Mesendoderm (in vitro differentiated cells): ENCODE data around the gene KIF2A.

Experiments used
- DNase-seq: peaks from one replicate; pipeline ENCODE4 v3.0.0; 2013
- H2AK5ac ChIP-seq: 2 replicates; pipeline ENCODE4 v1.6.1; 2013; ENCODE audit warnings: low read length, inconsistent platforms
- H2BK120ac ChIP-seq: 2 replicates; pipeline ENCODE4 v1.6.1; 2013; ENCODE audit warnings: low read depth, mild to moderate bottlenecking, low read length, moderate library complexity, mixed read lengths
- H2BK15ac ChIP-seq: replicated peaks from 2 replicates; pipeline ENCODE4 v1.6.1; 2013; ENCODE audit warnings: low read depth, mild to moderate bottlenecking, moderate library complexity
- H2BK5ac ChIP-seq: 2 replicates; pipeline ENCODE4 v1.6.1; 2013; ENCODE audit warnings: low read length, inconsistent platforms
- H3K18ac ChIP-seq: 2 replicates; pipeline ENCODE4 v1.6.1; 2013; ENCODE audit warnings: mild to moderate bottlenecking, low read length, mixed read lengths
- H3K23ac ChIP-seq: one replicate; pipeline ENCODE4 v1.6.1; 2013; ENCODE audit warnings: low read length
- H3K27ac ChIP-seq: 2 replicates; pipeline ENCODE4 v1.5.1; 2013; ENCODE audit warnings: low read depth, mild to moderate bottlenecking, inconsistent platforms, low read length, moderate library complexity
- H3K27me3 ChIP-seq: 2 replicates; pipeline ENCODE4 v1.6.1; 2013; ENCODE audit warnings: low read length, control low read depth, mild to moderate bottlenecking, inconsistent platforms; ENCODE audit not compliant: insufficient read depth, poor library complexity
- H3K36me3 ChIP-seq: 2 replicates; pipeline ENCODE4 v1.6.1; 2013; ENCODE audit warnings: low read length, inconsistent platforms; ENCODE audit not compliant: control insufficient read depth, insufficient read depth
- H3K4ac ChIP-seq: one replicate; pipeline ENCODE4 v1.6.1; 2013; ENCODE audit warnings: low read depth, mild to moderate bottlenecking, low read length, moderate library complexity
- H3K4me1 ChIP-seq: 2 replicates; pipeline ENCODE4 v1.6.1; 2013; ENCODE audit warnings: low read depth, low read length, inconsistent platforms; ENCODE audit not compliant: control insufficient read depth
- H3K4me2 ChIP-seq: 2 replicates; pipeline ENCODE4 v1.6.1; 2013; ENCODE audit warnings: low read length
- H3K4me3 ChIP-seq: 2 replicates; pipeline ENCODE4 v1.5.1; 2013; ENCODE audit warnings: mild to moderate bottlenecking, low read length
- H3K56ac ChIP-seq: one replicate; pipeline ENCODE4 v1.6.1; 2013; ENCODE audit warnings: low read length
- H3K79me1 ChIP-seq: 2 replicates; pipeline ENCODE4 v1.6.1; 2013; ENCODE audit warnings: low read length, inconsistent platforms
- H3K79me2 ChIP-seq: 2 replicates; pipeline ENCODE4 v1.6.1; 2013; ENCODE audit warnings: mild to moderate bottlenecking, low read length; ENCODE audit not compliant: control insufficient read depth, insufficient read depth
- H3K9ac ChIP-seq: 2 replicates; pipeline ENCODE4 v1.6.1; 2013; ENCODE audit warnings: low read length, inconsistent platforms
- H4K5ac ChIP-seq: one replicate; pipeline ENCODE4 v1.6.1; 2013; ENCODE audit warnings: low read length
- H4K8ac ChIP-seq: one replicate; pipeline ENCODE4 v1.6.1; 2013; ENCODE audit warnings: low read depth, mild to moderate bottlenecking, control low read depth, low read length, moderate library complexity
- WGBS: extraction: QIAGEN DNeasy Blood & Tissue Kit; methylation state at CpG from one replicate; pipeline ENCODE4 v1.1.7; 2013; ENCODE audit warnings: low lambda C conversion rate, missing lambda C conversion rate; ENCODE audit not compliant: insufficient coverage; ENCODE audit errors: extremely low coverage; 5-methylcytosine and 5-hydroxymethylcytosine counted together

KIF2A gene

DNA sequence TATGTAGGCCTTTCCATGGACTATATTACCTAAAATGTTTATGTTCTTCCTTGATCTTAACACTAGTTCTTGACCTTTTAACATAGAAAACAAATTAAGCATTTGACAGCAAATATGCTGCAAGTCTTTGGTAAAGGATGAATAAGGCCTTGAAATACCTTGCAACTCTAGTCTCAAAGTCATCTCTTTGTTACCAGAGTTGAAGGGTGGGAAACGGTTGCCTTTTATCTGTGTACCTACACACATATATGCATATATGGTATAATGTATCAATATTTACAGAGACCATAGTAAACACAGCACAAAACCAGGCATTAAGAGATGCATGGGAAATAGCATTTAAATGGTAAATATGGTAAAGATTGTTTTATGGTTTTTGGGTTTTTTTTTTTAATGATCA lies 16.5 kb downstream of the KIF2A start:
- Histone ChIP-seq H3K27me3 (no peaks in the 10 kb centered on the region), H2BK5ac (no peak overlapping the region), H2AK5ac (no peak overlapping the region), H2BK120ac (no peak overlapping the region), H3K4me3 (no peak overlapping the region), H3K23ac (no peak overlapping the region), H2BK15ac (no peak overlapping the region), H3K9ac (no peak overlapping the region), H3K56ac (no peak overlapping the region), H4K5ac (no peak overlapping the region), H3K18ac (no peak overlapping the region), H3K4me2 (no peak overlapping the region), H4K8ac (no peak overlapping the region), H3K4ac (no peak overlapping the region), H3K79me2 (peaks cover 59% of the 10 kb centered on the region), H3K36me3 (no peaks in the 10 kb centered on the region), H3K4me1 (peaks cover 2% of the 10 kb centered on the region), H3K79me1 (peaks cover 14% of the 10 kb centered on the region), H3K27ac (no peak overlapping the region)
- no peak for DNase-seq
- no CpG with 5 or more reads among the region's 1 CpG for WGBS

DNA sequence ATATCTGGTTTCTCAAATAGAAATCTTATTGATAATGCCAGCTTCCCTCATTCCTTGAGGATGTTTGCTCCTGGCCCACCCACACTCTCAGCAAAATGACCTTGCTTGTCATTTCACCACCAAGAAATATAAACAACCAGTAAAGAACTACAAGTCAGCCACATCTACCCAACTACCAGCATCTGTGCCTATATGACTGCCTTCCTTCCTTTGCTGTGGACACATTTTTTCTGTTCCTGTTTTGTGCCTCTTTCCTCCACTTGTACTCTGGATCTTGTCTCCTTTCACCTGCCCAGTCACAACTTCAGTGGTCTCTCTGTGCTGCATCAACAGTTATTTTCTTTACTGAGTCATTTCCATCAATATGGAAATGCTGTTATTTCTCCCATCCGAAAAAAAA lies 20.3 kb downstream of the KIF2A start:
- Histone ChIP-seq H3K4me1 (peaks cover 2% of the 10 kb centered on the region), H4K8ac (no peak overlapping the region), H3K4me3 (no peak overlapping the region), H3K36me3 (no peaks in the 10 kb centered on the region), H2BK5ac (no peak overlapping the region), H3K9ac (no peak overlapping the region), H2AK5ac (no peak overlapping the region), H3K18ac (no peak overlapping the region), H3K79me1 (peaks cover 15% of the 10 kb centered on the region), H3K4ac (no peak overlapping the region), H2BK15ac (no peak overlapping the region), H3K56ac (no peak overlapping the region), H3K23ac (no peak overlapping the region), H3K27ac (no peak overlapping the region), H4K5ac (no peak overlapping the region), H3K27me3 (no peaks in the 10 kb centered on the region), H3K79me2 (peaks cover 58% of the 10 kb centered on the region), H3K4me2 (no peak overlapping the region), H2BK120ac (no peak overlapping the region)
- no CpG with 5 or more reads among the region's 1 CpG for WGBS
- DNase-seq = no peak

DNA sequence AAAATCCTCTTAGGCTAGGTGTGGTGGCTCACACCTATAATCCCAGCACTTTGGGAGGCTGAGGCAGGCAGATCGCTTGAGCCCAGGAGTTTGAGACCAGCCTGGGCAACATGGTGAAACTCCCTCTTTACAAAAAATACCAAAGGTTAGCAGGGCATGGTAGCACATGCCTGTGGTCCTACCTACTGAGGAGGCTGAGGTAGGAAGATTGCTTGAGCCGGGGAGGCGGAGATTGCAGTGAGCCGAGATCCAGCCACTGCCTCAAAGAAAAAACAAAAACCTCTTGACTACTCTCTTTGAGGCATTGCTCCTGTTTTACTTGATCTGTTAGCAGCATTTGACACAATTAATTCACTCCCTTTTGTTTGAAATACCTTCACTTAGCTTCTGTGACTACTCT lies 20.7 kb downstream of the KIF2A start:
- no peak overlapping the region for H2AK5ac ChIP-seq
- H2BK120ac ChIP-seq = no peak overlapping the region
- H3K79me1 ChIP-seq = peaks cover 14% of the 10 kb centered on the region
- H3K4me3 ChIP-seq = no peak overlapping the region
- WGBS = no CpG with 5 or more reads among the region's 4 CpGs
- no peak overlapping the region for H2BK15ac ChIP-seq
- H3K9ac ChIP-seq = no peak overlapping the region
- DNase-seq = peak; percentile 24
- H3K79me2 ChIP-seq = peaks cover 55% of the 10 kb centered on the region
- no peaks in the 10 kb centered on the region for H3K36me3 ChIP-seq
- H3K4me1 ChIP-seq = peaks cover 2% of the 10 kb centered on the region
- H3K4me2 ChIP-seq = no peak overlapping the region
- H2BK5ac ChIP-seq = no peak overlapping the region
- H3K18ac ChIP-seq = no peak overlapping the region
- H4K8ac ChIP-seq = no peak overlapping the region
- H3K23ac ChIP-seq = no peak overlapping the region
- H3K27ac ChIP-seq = no peak overlapping the region
- no peak overlapping the region for H3K4ac ChIP-seq
- no peak overlapping the region for H3K56ac ChIP-seq
- no peaks in the 10 kb centered on the region for H3K27me3 ChIP-seq
- H4K5ac ChIP-seq = no peak overlapping the region

DNA sequence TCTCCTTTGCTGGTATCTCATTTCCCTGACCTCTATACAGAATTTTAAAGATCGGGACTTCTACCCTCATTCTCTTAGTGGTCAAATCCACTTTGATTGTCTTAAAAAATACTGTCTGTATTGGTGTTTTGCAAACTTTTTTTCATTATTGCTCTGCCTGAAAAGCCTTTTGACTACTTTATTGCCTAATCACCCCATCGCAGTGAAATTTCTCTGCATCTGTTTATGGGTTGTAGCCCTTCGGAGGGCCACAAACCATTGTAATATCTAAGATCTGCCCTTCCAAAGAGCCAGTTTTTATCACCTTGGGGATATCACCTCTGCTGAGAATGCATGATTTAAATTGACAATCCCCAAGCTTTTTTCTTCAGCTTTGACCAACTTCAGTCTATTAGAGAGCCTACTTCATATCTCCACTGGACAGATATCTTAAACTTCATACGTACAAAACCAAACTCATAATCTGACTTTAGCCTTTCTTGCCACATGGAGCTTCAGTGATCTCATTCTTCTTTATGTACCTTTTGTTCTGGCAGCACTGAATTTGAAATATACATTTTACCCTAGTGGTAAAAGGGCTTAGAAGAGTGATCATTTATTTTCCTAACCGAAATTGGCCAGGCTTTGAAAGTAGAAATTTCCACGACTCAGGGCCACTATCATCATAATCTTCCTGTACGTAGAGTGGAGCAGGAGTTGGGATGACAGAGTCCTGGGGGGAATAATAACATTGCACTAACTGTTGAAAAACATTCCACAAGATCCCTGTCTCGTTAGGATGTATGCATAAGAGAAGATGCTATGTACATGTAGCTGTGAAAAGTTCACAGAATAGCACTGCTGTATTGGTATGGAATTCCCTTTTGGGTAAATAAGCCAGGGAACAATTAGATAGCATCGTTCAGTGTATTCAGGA lies 21.4 kb downstream of the KIF2A start:
- Histone ChIP-seq H2BK5ac (no peak overlapping the region), H3K36me3 (no peaks in the 10 kb centered on the region), H4K8ac (no peak overlapping the region), H2AK5ac (no peak overlapping the region), H3K79me2 (peaks cover 51% of the 10 kb centered on the region), H3K79me1 (peaks cover 12% of the 10 kb centered on the region), H4K5ac (no peak overlapping the region), H2BK15ac (no peak overlapping the region), H3K9ac (no peak overlapping the region), H3K27ac (no peak overlapping the region), H3K4ac (no peak overlapping the region), H3K56ac (no peak overlapping the region), H3K27me3 (no peaks in the 10 kb centered on the region), H2BK120ac (no peak overlapping the region), H3K18ac (no peak overlapping the region), H3K23ac (no peak overlapping the region), H3K4me3 (no peak overlapping the region), H3K4me1 (peaks cover 2% of the 10 kb centered on the region), H3K4me2 (no peak overlapping the region)
- WGBS = no CpG with 5 or more reads among the region's 9 CpGs
- DNase-seq = no peak

DNA sequence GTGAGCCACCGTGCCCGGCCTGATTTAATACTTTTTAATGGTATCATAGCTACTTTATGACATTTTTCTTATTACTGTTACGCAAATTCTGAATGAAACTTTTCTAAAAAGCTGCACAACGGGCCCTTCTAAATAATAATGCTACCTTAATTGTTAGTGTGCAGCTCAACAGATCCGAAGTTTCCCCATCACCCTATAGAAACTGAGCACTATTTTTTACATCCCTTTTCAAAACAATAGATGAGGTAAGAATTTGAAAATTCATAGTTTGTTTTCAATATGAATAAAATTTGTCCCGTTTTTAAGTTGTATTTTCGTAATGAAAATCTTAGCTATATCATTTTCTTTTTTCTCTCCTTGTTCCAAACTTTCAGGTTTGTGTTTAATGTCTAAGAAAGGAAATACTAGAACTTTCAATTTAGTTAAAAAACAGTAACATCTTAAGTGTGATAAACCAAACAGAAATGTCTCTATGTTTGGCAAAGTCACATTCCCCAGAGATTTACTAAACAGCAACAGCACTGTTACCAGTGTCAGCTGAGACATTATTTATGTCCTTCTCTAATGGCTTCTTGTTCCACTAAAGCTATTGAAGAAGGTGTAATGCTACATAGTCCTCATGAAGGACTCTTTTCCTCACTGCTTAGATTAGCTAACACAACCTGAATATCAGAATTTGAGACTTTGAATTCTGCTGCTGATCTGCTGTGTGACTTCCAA lies 22.9 kb downstream of the KIF2A start:
- Histone ChIP-seq H3K9ac (no peak overlapping the region), H3K79me2 (peaks cover 55% of the 10 kb centered on the region), H2AK5ac (no peak overlapping the region), H3K4ac (no peak overlapping the region), H2BK5ac (no peak overlapping the region), H3K4me3 (no peak overlapping the region), H3K79me1 (peaks cover 15% of the 10 kb centered on the region), H4K8ac (no peak overlapping the region), H3K27me3 (no peaks in the 10 kb centered on the region), H2BK120ac (no peak overlapping the region), H3K4me1 (peaks cover 2% of the 10 kb centered on the region), H4K5ac (no peak overlapping the region), H3K27ac (no peak overlapping the region), H3K18ac (no peak overlapping the region), H3K56ac (no peak overlapping the region), H3K36me3 (no peaks in the 10 kb centered on the region), H3K4me2 (no peak overlapping the region), H3K23ac (no peak overlapping the region), H2BK15ac (no peak overlapping the region)
- no CpG with 5 or more reads among the region's 7 CpGs for WGBS
- no peak for DNase-seq
